T-helper 1 cell treated with Interleukin-12 subunit alpha and Interleukin-12 subunit beta and Interleukin-4 antibody, amounts not matched to agents 30 μg/mL and 1 μg/mL, for 36 hours (primary cell): ENCODE data around the gene TMC1.
"Not testable (repeated sequence)": the region's sequence is repeated elsewhere in the genome, so short reads cannot be mapped to it uniquely, and the experiment has no call there.

Experiments used
- H3K27ac Mint-ChIP-seq: one replicate; pipeline ENCODE4 v1.8.0; 2021; ENCODE audit warnings: mild to moderate bottlenecking, mixed read lengths
- H3K27me3 Mint-ChIP-seq: one replicate; pipeline ENCODE4 v1.8.0; 2021; ENCODE audit warnings: low read depth, mixed read lengths
- H3K36me3 Mint-ChIP-seq: one replicate; pipeline ENCODE4 v1.8.0; 2021; ENCODE audit warnings: low read depth, mixed read lengths
- H3K4me1 Mint-ChIP-seq: one replicate; pipeline ENCODE4 v1.8.0; 2021; ENCODE audit warnings: low read depth, mixed read lengths
- H3K4me3 Mint-ChIP-seq: one replicate; pipeline ENCODE4 v1.8.0; 2021; ENCODE audit warnings: mild to moderate bottlenecking, moderate library complexity, mixed read lengths
- H3K9me3 Mint-ChIP-seq: one replicate; pipeline ENCODE4 v1.8.0; 2021; ENCODE audit warnings: mixed read lengths

The TMC1 gene

GRCh38 chr9:72521416-72521815, at the start of gene TMC1:
Gene TMC1 (plus strand): TSS chr9:72521608. CDS start chr9:72648649, 127,041 bp downstream.
- not testable (repeated sequence) for H3K9me3 Mint-ChIP-seq, H3K27me3 Mint-ChIP-seq

GRCh38 chr9:72473474-72474261, 47.7 kb upstream of the TMC1 start:
- peaks cover 5% of the 10 kb centered on the region for H3K36me3 Mint-ChIP-seq
- no peaks in the 10 kb centered on the region for H3K27me3 Mint-ChIP-seq
- peak overlapping the region; percentile 95 for H3K27ac Mint-ChIP-seq
- H3K4me1 Mint-ChIP-seq, result peaks cover 45% of the 10 kb centered on the region
- H3K9me3 Mint-ChIP-seq, result peaks cover 21% of the 10 kb centered on the region
- H3K4me3 Mint-ChIP-seq, result peak overlapping the region; percentile 66

More at GRCh38 chr9:72521416-72521815, at the start of gene TMC1:
- peaks cover 26% of the 10 kb centered on the region for H3K4me1 Mint-ChIP-seq
- not testable (repeated sequence) for H3K27ac Mint-ChIP-seq, H3K36me3 Mint-ChIP-seq, H3K4me3 Mint-ChIP-seq

- Mint-ChIP-seq H3K4me1 (peaks cover 45% of the 10 kb centered on the region), H3K27me3 (no peaks in the 10 kb centered on the region), H3K36me3 (peaks cover 5% of the 10 kb centered on the region), H3K9me3 (peaks cover 21% of the 10 kb centered on the region), H3K27ac (peak overlapping the region; percentile 95), H3K4me3 (no peak overlapping the region)
Observed at GRCh38 chr9:72474676-72475075, 46.7 kb upstream of the TMC1 start.

- no peaks in the 10 kb centered on the region for H3K27me3 Mint-ChIP-seq
- H3K4me3 Mint-ChIP-seq, result no peak overlapping the region
- peaks cover 44% of the 10 kb centered on the region for H3K4me1 Mint-ChIP-seq
- peaks cover 5% of the 10 kb centered on the region for H3K36me3 Mint-ChIP-seq
- H3K27ac Mint-ChIP-seq, result no peak overlapping the region
- H3K9me3 Mint-ChIP-seq, result peaks cover 19% of the 10 kb centered on the region
Observed at GRCh38 chr9:72476100-72476499, 45.3 kb upstream of the TMC1 start.

GRCh38 chr9:72476617-72477437, 44.6 kb upstream of the TMC1 start:
- Mint-ChIP-seq H3K9me3 (peaks cover 15% of the 10 kb centered on the region), H3K27me3 (no peaks in the 10 kb centered on the region), H3K4me3 (no peak overlapping the region), H3K36me3 (peaks cover 3% of the 10 kb centered on the region), H3K4me1 (peaks cover 39% of the 10 kb centered on the region), H3K27ac (peak overlapping the region; percentile 56)

- Mint-ChIP-seq H3K27ac (peak overlapping the region; percentile 63), H3K4me3 (peak overlapping the region; percentile 2), H3K36me3 (no peaks in the 10 kb centered on the region), H3K27me3 (no peaks in the 10 kb centered on the region), H3K4me1 (peaks cover 32% of the 10 kb centered on the region), H3K9me3 (peaks cover 12% of the 10 kb centered on the region)
Observed at GRCh38 chr9:72477930-72478518, 43.4 kb upstream of the TMC1 start.

GRCh38 chr9:72478966-72479365, 42.4 kb upstream of the TMC1 start:
- Mint-ChIP-seq H3K9me3 (peaks cover 4% of the 10 kb centered on the region), H3K36me3 (no peaks in the 10 kb centered on the region), H3K27me3 (no peaks in the 10 kb centered on the region), H3K27ac (peak overlapping the region; percentile 3), H3K4me3 (peak overlapping the region; percentile 72), H3K4me1 (peaks cover 24% of the 10 kb centered on the region)

GRCh38 chr9:72480261-72480660, 41.1 kb upstream of the TMC1 start:
- H3K27me3 Mint-ChIP-seq, H3K9me3 Mint-ChIP-seq, H3K27ac Mint-ChIP-seq, H3K36me3 Mint-ChIP-seq, H3K4me3 Mint-ChIP-seq: not testable (repeated sequence)
- H3K4me1 Mint-ChIP-seq, result peaks cover 19% of the 10 kb centered on the region

GRCh38 chr9:72480921-72481320, 40.5 kb upstream of the TMC1 start:
- Mint-ChIP-seq H3K4me1 (peaks cover 19% of the 10 kb centered on the region), H3K4me3 (no peak overlapping the region), H3K27me3 (no peaks in the 10 kb centered on the region), H3K9me3 (no peaks in the 10 kb centered on the region), H3K27ac (no peak overlapping the region), H3K36me3 (no peaks in the 10 kb centered on the region)

GRCh38 chr9:72485821-72486593, 35.4 kb upstream of the TMC1 start:
- Mint-ChIP-seq H3K36me3 (no peaks in the 10 kb centered on the region), H3K4me3 (no peak overlapping the region), H3K4me1 (peaks cover 2% of the 10 kb centered on the region)

GRCh38 chr9:72486594-72486955, 34.8 kb upstream of the TMC1 start:
- H3K36me3 Mint-ChIP-seq, result no peaks in the 10 kb centered on the region
- peaks cover 2% of the 10 kb centered on the region for H3K4me1 Mint-ChIP-seq
- no peaks in the 10 kb centered on the region for H3K9me3 Mint-ChIP-seq
- H3K4me3 Mint-ChIP-seq, result no peak overlapping the region
- peaks cover 5% of the 10 kb centered on the region for H3K27me3 Mint-ChIP-seq
- no peak overlapping the region for H3K27ac Mint-ChIP-seq

More at GRCh38 chr9:72485821-72486593, 35.4 kb upstream of the TMC1 start:
- H3K27ac Mint-ChIP-seq, result no peak overlapping the region
- H3K27me3 Mint-ChIP-seq, result peaks cover 5% of the 10 kb centered on the region
- H3K9me3 Mint-ChIP-seq, result no peaks in the 10 kb centered on the region

- not testable (repeated sequence) for H3K4me1 Mint-ChIP-seq, H3K4me3 Mint-ChIP-seq
Observed at GRCh38 chr9:72487665-72488064, 33.7 kb upstream of the TMC1 start.

GRCh38 chr9:72489986-72490385, 31.4 kb upstream of the TMC1 start:
- H3K36me3 Mint-ChIP-seq, result no peaks in the 10 kb centered on the region
- H3K4me3 Mint-ChIP-seq, result no peak overlapping the region
- H3K4me1 Mint-ChIP-seq, result peaks cover under 1% of the 10 kb centered on the region
- no peaks in the 10 kb centered on the region for H3K9me3 Mint-ChIP-seq
- peaks cover 5% of the 10 kb centered on the region for H3K27me3 Mint-ChIP-seq
- H3K27ac Mint-ChIP-seq, result no peak overlapping the region

More at GRCh38 chr9:72487665-72488064, 33.7 kb upstream of the TMC1 start:
- H3K27ac Mint-ChIP-seq, H3K9me3 Mint-ChIP-seq, H3K27me3 Mint-ChIP-seq, H3K36me3 Mint-ChIP-seq: not testable (repeated sequence)

GRCh38 chr9:72491242-72491641, 30.2 kb upstream of the TMC1 start:
- H3K4me3 Mint-ChIP-seq, result no peak overlapping the region
- peaks cover 5% of the 10 kb centered on the region for H3K27me3 Mint-ChIP-seq
- peaks cover 1% of the 10 kb centered on the region for H3K4me1 Mint-ChIP-seq
- no peaks in the 10 kb centered on the region for H3K36me3 Mint-ChIP-seq
- H3K9me3 Mint-ChIP-seq, result no peaks in the 10 kb centered on the region
- no peak overlapping the region for H3K27ac Mint-ChIP-seq
